Epidermal melanocyte (primary cell): Measurements from ENCODE around the gene PHKB.
A peak's percentile ranks its signal among the peaks of the same experiment; 100 is the strongest.
"Not testable (repeated sequence)": the region's sequence is repeated elsewhere in the genome, so short reads cannot be mapped to it uniquely, and the experiment has no call there.

ENCODE experiments used
- DNase-seq: peaks from one replicate; pipeline ENCODE4 v3.0.0; 2011; ENCODE audit warnings: low spot score; ENCODE audit not compliant: insufficient read length

PHKB gene

DNA sequence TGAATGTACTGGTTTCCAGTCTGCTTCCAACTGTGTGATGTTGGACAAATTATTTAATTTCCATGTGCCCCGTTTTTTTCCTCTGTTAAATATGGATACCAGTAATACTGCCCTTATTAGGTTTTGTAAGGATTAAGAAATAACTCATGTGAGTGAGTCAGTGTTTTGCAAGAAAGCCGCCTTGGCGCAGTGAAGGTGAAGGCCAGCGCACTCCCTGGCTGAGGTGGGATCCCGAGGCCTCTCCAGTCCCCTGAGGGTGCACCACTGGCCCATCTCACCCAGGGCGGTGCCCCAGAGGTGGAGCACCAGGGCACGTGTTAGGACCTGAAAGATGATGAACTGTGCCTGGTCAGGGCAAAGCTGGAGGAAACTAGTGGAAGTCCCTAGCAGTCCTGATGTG is 43.5 kb downstream of the PHKB start:
- no peak for DNase-seq

GRCh38 chr16:47506800-47507199 is 45.7 kb downstream of the PHKB start:
- DNase-seq = no peak

GRCh38 chr16:47507701-47508100 is 46.6 kb downstream of the PHKB start:
- no peak for DNase-seq

GRCh38 chr16:47511882-47512281 is 50.8 kb downstream of the PHKB start:
- DNase-seq = no peak

- DNase-seq = no peak
Observed at GRCh38 chr16:47519037-47519436, 57.9 kb downstream of the PHKB start.

DNA sequence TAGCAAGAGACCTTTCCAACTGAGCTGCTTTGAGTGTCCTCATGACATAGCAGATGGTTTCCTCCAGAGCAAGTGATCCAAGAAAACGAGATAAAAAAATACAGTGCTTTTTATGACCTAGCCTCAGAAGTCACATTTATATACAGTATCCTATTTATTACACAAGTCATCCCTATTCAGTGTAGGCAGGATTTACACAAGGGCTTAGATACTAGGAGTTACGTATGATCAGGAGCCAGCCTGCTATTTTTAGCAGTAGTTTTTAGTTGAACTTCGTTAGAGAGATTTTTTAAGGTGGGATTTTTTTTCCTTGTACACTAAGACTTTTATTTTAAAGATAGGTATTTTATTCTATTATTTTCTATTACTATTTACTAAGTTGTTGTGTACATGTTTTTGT is 58.4 kb downstream of the PHKB start:
- no peak for DNase-seq

GRCh38 chr16:47519996-47520679 is 59.0 kb downstream of the PHKB start:
- DNase-seq = no peak

DNA sequence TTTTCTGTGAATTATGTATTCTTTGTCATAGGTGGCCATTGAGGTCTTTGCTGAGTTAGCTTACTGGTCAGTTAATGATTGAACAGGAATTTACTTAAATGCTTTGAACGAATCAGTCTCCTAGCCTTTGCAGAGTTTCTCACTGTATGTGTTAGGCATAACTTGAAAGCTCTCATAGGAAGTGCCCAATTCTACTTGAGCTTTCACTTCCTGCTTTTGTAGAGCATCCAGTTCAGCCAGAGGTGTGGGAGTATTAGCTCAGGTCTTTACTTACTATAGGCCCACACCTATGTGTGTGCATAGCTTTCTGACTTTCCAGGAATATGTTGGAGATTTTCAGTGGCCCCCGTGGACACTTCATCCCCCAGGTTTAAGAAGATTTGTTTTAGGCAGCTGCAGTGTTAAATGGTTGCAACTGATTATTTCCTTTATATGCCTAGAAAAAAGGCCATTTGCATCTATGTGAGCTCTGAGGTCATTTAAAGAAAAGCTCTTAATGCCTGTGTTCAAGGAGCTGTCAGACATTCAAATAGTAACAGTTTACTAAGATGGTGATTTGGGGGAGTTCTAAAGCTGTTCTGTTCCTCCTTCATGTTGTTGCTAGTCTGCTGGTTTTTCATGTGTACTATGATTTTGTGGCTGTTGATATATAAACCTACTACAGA is 62.3 kb downstream of the PHKB start:
- DNase-seq = no peak

DNA sequence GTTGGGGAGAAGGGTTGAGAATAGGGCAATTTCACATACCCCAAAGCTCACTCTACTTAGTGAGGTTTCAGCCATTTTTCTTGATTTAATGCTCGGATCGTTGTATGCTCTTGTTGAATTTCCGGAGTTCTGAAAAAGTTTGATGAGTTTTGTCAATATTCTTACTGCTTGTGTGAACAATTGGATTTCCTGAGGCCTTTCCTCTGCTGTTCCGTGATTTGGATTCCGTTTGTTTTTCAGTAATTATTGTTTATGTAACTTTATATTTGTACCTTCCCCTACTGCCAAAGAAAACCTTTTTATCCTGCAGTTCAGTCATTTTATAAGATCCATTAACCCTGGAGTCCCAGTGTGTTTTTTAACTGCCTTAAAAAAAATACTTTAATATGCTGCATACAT is 62.9 kb downstream of the PHKB start:
- DNase-seq = no peak

- DNase-seq = no peak
Observed at GRCh38 chr16:47528431-47528830, 67.3 kb downstream of the PHKB start.

DNA sequence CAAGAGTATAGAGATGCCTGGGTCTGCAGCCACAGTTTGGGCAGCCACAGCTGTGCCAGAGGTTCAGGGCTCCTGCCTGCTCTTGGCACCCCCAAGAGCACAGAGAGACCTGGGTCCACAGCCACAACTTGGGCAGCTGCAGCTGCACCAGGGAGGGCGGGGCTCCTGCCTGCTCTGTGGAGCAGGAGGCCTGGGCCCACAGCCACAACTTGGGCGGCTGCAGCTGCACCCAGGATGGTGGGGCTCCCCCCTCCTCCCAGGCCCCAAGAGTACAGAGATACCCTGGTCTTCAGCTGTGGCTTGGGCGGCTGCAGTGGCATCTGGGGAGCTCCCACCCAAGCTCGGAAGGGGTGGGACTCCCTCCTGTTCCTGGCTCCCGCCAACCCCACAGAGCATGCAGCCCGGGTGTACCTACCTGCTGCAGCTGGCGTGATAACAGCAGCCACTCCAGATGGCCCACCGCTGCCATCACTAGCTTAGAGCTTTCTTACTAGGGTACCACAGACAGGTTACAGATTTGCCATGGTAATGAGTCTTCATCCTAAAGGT is 72.7 kb downstream of the PHKB start:
- no peak for DNase-seq

GRCh38 chr16:47538472-47538871 is 77.3 kb downstream of the PHKB start:
- DNase-seq = no peak

DNA sequence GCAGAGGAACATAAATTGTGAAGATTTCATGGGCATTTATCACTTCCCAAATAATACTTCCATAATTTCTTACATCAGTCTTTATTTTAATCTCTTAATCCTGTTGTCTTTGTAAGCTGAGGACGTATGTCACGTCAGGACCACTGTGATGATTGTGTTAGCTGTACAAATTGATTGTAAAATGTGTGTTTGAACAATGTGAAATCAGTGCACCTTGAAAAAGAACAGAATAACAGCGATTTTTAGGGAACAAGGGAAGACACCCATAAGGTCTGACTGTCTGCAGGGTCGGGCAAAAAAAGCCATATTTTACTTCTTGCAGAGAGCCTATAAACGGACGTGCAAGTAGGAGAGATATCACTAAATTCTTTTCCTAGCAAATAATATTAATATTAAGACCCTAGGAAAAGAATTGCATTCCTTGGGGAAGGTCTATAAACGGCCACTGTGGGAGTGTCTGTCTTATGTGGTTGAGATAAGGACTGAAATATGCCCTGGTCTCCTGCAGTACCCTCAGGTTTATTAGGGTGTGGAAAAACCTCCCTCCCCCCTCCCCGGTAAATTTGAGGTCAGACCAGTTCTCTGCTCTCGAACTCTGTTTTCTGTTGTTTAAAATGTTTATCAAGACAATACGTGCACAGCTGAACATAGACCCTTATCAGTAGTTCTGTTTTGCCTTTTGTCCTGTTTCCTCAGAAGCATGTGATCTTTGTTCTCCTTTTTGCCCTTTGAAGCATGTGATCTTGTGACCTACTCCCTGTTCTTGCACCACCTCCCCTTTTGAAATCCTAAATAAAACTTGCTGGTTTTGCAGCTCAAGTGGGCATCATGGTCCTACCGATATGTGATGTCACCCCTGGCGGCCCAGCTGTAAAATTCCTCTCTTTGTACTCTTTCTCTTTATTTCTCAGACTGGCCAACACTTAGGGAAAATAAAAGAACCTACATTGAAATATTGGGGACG is 78.9 kb downstream of the PHKB start:
- DNase-seq = not testable (repeated sequence)

- DNase-seq = not testable (repeated sequence)
Observed at GRCh38 chr16:47541135-47541534, 80.0 kb downstream of the PHKB start.

GRCh38 chr16:47544255-47544654 is 83.1 kb downstream of the PHKB start:
- DNase-seq = not testable (repeated sequence)

DNA sequence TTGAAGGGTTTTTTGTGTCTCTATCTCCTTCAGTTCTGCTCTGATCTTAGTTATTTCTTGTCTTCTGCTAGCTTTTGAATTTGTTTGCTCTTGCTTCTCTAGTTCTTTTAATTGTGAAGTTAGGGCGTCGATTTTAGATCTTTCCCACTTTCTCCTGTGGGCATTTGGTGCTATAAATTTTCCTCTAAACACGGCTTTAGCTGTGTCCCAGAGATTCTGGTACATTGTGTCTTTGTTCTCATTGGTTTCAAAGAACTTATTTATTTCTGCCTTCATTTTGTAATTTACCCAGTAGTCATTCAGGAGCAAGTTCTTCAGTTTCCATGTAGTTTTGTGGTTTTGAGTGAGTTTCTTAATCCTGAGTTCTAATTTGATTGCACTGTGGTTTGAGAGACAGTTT is 90.1 kb downstream of the PHKB start:
- DNase-seq = not testable (repeated sequence)

DNA sequence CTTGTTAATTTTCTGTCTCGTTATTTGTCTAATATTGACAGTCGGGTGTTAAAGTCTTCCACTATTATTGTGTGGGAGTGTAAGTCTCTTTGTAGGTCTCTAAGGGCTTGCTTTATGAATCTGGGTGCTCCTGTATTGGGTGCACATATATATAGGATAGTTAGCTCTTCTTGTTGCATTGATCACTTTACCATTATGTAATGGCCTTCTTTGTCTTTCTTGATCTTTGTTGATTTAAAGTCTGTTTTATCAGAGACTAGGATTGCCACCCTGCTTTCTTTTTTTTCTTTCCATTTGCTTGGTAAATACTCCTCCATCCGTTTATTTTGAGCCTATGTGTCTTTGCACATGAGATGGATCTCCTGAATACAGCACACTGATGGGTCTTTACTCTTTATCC is 90.6 kb downstream of the PHKB start:
- not testable (repeated sequence) for DNase-seq

GRCh38 chr16:47553853-47554564 is 92.9 kb downstream of the PHKB start:
- DNase-seq = no peak

GRCh38 chr16:47554587-47554986 is 93.5 kb downstream of the PHKB start:
- not testable (repeated sequence) for DNase-seq

DNA sequence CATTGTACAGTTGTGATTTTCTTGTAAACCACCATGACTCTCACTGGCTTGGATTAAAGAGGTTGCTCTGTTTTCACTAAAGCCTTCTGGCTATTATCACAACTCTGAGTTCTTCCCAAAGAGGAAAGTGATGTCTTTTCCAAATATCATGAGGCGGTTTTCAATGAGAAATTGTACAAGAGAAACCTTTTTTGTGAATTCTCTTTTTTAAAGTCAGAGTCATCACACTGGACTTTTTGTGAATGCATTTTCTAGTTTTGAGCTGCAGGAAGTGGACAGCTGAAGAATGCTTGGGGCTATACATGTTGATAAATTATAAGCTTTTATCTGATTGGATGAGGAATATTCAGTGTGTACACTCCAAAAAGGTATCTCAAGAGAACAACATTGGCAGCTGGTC is 100.2 kb downstream of the PHKB start:
- DNase-seq = peak; percentile 61

DNA sequence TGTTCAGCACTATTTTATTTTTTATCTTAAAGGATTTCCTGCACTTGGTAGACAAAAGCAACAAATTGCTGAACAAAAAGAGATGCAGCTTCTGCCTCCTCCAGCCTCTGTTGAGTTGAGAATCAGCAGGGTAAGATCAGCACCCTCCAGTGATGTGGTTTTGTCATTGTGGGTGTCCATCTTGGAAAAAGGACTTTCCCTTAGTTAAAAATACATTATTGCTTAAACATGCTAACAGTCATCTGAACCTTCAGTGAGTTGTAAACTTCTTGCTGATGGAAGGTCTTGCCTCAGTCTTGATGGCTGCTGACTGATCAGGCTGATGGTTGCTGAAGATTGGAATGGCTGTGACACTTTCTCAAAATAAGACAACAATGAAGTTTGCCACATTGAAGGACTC is 101.2 kb downstream of the PHKB start:
- no peak for DNase-seq
